NCI-H1048 (cell line): ENCODE measurements around the gene PLA2G4D.
"Not testable (repeated sequence)": the region's sequence is repeated elsewhere in the genome, so short reads cannot be mapped to it uniquely, and the experiment has no call there.

Source experiments
- DNase-seq: peaks from one replicate; lab custom pipeline; 2025; lab: John Stamatoyannopoulos, UW

The PLA2G4D gene

GRCh38 chr15:42128476-42128875, 34.1 kb upstream of the PLA2G4D start:
- DNase-seq, result no peak

- no peak for DNase-seq
These were observed 29.2 kb upstream of the PLA2G4D start for GRCh38 chr15:42123546-42123945.

GRCh38 chr15:42121682-42122081, 27.3 kb upstream of the PLA2G4D start:
- no peak for DNase-seq

- DNase-seq, result no peak
These were observed 26.7 kb upstream of the PLA2G4D start for GRCh38 chr15:42121021-42121420.

GRCh38 chr15:42120285-42120684, 25.9 kb upstream of the PLA2G4D start:
- no peak for DNase-seq

- no peak for DNase-seq
These were observed 25.0 kb upstream of the PLA2G4D start for GRCh38 chr15:42119446-42119760.

GRCh38 chr15:42118650-42119445, 24.5 kb upstream of the PLA2G4D start:
- DNase-seq, result peak; percentile 5

GRCh38 chr15:42111924-42112323, 17.6 kb upstream of the PLA2G4D start:
- DNase-seq, result no peak

GRCh38 chr15:42110367-42110766, 16.0 kb upstream of the PLA2G4D start:
- DNase-seq, result no peak

GRCh38 chr15:42108806-42109205, 14.4 kb upstream of the PLA2G4D start:
- DNase-seq, result no peak

GRCh38 chr15:42108189-42108588, 13.8 kb upstream of the PLA2G4D start:
- no peak for DNase-seq

GRCh38 chr15:42107473-42107872, 13.1 kb upstream of the PLA2G4D start:
- peak; percentile 90 for DNase-seq

- no peak for DNase-seq
These were observed 11.9 kb upstream of the PLA2G4D start for GRCh38 chr15:42106288-42106687.

- no peak for DNase-seq
These were observed 9.9 kb upstream of the PLA2G4D start for GRCh38 chr15:42104095-42104891.

GRCh38 chr15:42102646-42103235, 8.4 kb upstream of the PLA2G4D start:
- DNase-seq, result no peak

- no peak for DNase-seq
These were observed 7.5 kb upstream of the PLA2G4D start for GRCh38 chr15:42101861-42102260.

GRCh38 chr15:42100021-42100800, 5.8 kb upstream of the PLA2G4D start:
- no peak for DNase-seq

- DNase-seq, result no peak
These were observed 2.7 kb upstream of the PLA2G4D start for GRCh38 chr15:42097018-42097417.

GRCh38 chr15:42093966-42094365, 396 bp downstream of the PLA2G4D start:
- no peak for DNase-seq

GRCh38 chr15:42092398-42093318, 1.7 kb downstream of the PLA2G4D start:
- peak; percentile 80 for DNase-seq

GRCh38 chr15:42091753-42092397, 2.5 kb downstream of the PLA2G4D start:
- not testable (repeated sequence) for DNase-seq
